HL-60 (cell line): Measurements from ENCODE around the gene PKD2.

Experiments
- DNase-seq, 2 experiments: peaks; one replicate each; pipeline ENCODE4 v3.0.0-alpha.2; 2010 to 2020; ENCODE audit warnings: low read depth in 1 of 2, low spot score in 1 of 2
- H3K27ac ChIP-seq: fragments of 250-450 bp; sonication (Bioruptor Pico); replicated peaks from 2 replicates; pipeline ENCODE4 v1.5.1; 2020; ENCODE audit warnings: mild to moderate bottlenecking, moderate library complexity
- H3K27me3 ChIP-seq: fragments of 250-450 bp; sonication (Bioruptor Pico); 2 replicates; pipeline ENCODE4 v1.5.1; 2021; ENCODE audit warnings: mild to moderate bottlenecking, moderate library complexity; ENCODE audit not compliant: insufficient read depth, poor library complexity, severe bottlenecking
- H3K4me3 ChIP-seq: replicated peaks from 2 replicates; pipeline ENCODE4 v1.5.1; 2011; ENCODE audit warnings: mild to moderate bottlenecking, control low read depth, low read length; ENCODE audit not compliant: insufficient read depth
- GABPA ChIP-seq: IDR thresholded peaks from 2 replicates; pipeline ENCODE4 v1.6.1; 2012; ENCODE audit warnings: low read depth
- POLR2AphosphoS5 ChIP-seq: IDR thresholded peaks from 2 replicates; pipeline ENCODE4 v1.6.1; 2012; ENCODE audit warnings: low read depth
- SPI1 ChIP-seq: IDR thresholded peaks from 2 replicates; pipeline ENCODE4 v1.6.1; 2012; ENCODE audit warnings: low read depth, mild to moderate bottlenecking, borderline replicate concordance
- TF ChIP-seq, protein P1 (sequence below): IDR thresholded peaks from one replicate; pipeline ENCODE4 v1.5.1; 2011; ENCODE audit warnings: low read length, control low read depth, inconsistent platforms; ENCODE audit not compliant: insufficient read depth
- TF ChIP-seq, protein P2 (sequence below): IDR thresholded peaks from 2 replicates; pipeline ENCODE4 v1.6.1; 2012; ENCODE audit warnings: low read depth; ENCODE audit not compliant: insufficient replicate concordance

PKD2 gene

DNA sequence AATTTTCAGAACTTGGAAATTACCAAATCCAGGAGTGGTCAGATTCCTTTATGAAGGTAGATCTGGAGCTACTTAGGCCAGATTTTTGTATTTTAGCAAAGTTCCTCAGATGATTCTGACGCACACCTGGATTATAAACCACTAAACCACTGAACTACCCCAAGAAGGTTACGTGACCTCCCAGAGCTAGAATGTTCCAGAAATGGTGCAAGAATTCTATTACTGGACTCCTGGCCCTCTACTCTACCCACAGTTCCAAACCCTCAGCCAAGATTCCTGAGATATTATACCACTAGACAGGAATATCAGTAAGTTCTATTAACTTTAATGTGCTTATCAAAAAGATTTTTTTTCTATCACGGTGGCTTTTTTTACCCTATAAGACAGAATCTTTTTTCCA lies 83.9 kb downstream of the PKD2 start:
- no peak overlapping the region for H3K27ac ChIP-seq
- H3K4me3 ChIP-seq = no peak overlapping the region
- no peaks in the 10 kb centered on the region for H3K27me3 ChIP-seq
- no peak for TF ChIP-seq POLR2AphosphoS5
- TF ChIP-seq GABPA = no peak
- TF ChIP-seq SPI1 = no peak
- TF ChIP-seq, protein P1, sequence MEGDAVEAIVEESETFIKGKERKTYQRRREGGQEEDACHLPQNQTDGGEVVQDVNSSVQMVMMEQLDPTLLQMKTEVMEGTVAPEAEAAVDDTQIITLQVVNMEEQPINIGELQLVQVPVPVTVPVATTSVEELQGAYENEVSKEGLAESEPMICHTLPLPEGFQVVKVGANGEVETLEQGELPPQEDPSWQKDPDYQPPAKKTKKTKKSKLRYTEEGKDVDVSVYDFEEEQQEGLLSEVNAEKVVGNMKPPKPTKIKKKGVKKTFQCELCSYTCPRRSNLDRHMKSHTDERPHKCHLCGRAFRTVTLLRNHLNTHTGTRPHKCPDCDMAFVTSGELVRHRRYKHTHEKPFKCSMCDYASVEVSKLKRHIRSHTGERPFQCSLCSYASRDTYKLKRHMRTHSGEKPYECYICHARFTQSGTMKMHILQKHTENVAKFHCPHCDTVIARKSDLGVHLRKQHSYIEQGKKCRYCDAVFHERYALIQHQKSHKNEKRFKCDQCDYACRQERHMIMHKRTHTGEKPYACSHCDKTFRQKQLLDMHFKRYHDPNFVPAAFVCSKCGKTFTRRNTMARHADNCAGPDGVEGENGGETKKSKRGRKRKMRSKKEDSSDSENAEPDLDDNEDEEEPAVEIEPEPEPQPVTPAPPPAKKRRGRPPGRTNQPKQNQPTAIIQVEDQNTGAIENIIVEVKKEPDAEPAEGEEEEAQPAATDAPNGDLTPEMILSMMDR = no peak
- TF ChIP-seq, protein P2, sequence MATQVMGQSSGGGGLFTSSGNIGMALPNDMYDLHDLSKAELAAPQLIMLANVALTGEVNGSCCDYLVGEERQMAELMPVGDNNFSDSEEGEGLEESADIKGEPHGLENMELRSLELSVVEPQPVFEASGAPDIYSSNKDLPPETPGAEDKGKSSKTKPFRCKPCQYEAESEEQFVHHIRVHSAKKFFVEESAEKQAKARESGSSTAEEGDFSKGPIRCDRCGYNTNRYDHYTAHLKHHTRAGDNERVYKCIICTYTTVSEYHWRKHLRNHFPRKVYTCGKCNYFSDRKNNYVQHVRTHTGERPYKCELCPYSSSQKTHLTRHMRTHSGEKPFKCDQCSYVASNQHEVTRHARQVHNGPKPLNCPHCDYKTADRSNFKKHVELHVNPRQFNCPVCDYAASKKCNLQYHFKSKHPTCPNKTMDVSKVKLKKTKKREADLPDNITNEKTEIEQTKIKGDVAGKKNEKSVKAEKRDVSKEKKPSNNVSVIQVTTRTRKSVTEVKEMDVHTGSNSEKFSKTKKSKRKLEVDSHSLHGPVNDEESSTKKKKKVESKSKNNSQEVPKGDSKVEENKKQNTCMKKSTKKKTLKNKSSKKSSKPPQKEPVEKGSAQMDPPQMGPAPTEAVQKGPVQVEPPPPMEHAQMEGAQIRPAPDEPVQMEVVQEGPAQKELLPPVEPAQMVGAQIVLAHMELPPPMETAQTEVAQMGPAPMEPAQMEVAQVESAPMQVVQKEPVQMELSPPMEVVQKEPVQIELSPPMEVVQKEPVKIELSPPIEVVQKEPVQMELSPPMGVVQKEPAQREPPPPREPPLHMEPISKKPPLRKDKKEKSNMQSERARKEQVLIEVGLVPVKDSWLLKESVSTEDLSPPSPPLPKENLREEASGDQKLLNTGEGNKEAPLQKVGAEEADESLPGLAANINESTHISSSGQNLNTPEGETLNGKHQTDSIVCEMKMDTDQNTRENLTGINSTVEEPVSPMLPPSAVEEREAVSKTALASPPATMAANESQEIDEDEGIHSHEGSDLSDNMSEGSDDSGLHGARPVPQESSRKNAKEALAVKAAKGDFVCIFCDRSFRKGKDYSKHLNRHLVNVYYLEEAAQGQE = no peak
- no peak for DNase-seq

DNA sequence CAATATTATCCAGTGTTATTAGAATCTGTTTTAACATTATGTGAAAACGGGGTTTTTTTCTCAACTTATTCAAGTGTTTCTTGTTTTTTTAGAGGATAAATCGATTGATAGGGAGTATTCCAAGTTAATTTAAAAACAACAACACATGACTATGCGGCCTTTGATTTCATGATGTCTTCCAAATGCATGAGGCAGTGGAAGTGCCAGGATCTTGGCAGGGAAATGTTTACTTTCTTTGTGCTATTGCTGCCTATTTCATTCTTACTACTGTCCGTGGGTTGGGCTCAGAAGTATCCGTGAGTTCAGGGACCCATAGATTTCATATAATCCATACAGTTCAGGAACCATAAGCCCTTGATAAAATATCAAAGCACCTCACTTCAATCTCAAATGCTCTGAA lies 86.4 kb downstream of the PKD2 start:
- Histone ChIP-seq H3K27ac (no peak overlapping the region), H3K4me3 (no peak overlapping the region), H3K27me3 (no peaks in the 10 kb centered on the region)
- no peak for DNase-seq
- TF ChIP-seq, protein P2 = no peak
- TF ChIP-seq SPI1 (no peak), GABPA (no peak), POLR2AphosphoS5 (no peak)
- TF ChIP-seq, protein P1 = no peak

DNA sequence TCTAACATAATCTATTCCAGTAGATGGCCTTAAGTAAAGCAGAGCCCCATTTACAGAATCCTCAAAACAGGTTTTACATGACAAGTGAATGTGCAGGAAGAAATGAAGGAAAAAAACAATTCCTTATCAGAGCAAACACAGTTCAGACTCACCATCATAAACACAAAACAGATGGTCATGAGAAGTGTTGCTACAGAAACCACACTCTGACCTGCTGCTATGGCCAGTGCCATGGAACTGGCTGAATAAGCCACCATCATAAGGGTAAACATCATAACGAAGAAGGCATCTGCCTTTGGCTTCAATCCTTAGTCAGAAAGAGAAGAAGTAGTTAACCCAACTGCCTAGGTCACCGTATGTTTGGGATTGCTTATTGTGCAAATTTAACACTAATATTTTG lies 89.9 kb downstream of the PKD2 start:
- Histone ChIP-seq H3K4me3 (no peak overlapping the region), H3K27ac (no peak overlapping the region), H3K27me3 (peaks cover 2% of the 10 kb centered on the region)
- TF ChIP-seq SPI1 = no peak
- no peak for TF ChIP-seq POLR2AphosphoS5
- TF ChIP-seq, protein P1 = no peak
- TF ChIP-seq, protein P2 = no peak
- TF ChIP-seq GABPA = no peak
- DNase-seq = no peak
